CD4-positive, alpha-beta T cell (primary cell): ENCODE data around the gene PCDH17. TPM values are rescaled to one million over a fixed set of nuclear protein-coding genes. Genes with fewer than 3 reads are reported as not detected.

Experiments used
- ATAC-seq: fragments of 200-7000 bp; cut with Tn5 transposase; one replicate; pipeline ENCODE4 v1.10.0; 2022; ENCODE audit warnings: mild to moderate bottlenecking; ENCODE audit not compliant: poor library complexity
- CTCF ChIA-PET: fragments of 350-600 bp; sonication (Branson Sonifier 250); formaldehyde crosslinking; loops from one replicate; lab custom pipeline; 2021; ENCODE audit warnings: antibody characterized with exemption, inconsistent platforms; lab: Charles Lee
- POLR2A ChIA-PET: fragments of 350-600 bp; sonication (Branson Sonifier 250); formaldehyde crosslinking; loops from one replicate; lab custom pipeline; 2021; ENCODE audit warnings: antibody characterized with exemption, inconsistent platforms; lab: Charles Lee
- DNase-seq, 14 experiments: peaks; one replicate each; pipeline ENCODE4 v3.0.0-alpha.2; 2013 to 2020; ENCODE audit warnings: mixed read lengths in 2 of 14
- H3K27ac ChIP-seq, 2 donors: one replicate each; pipeline versions ENCODE4 v1.5.1 to v1.7.0; 2013; ENCODE audit warnings: low read length in 2 of 2, low read depth in 1 of 2, mild to moderate bottlenecking in 1 of 2
- H3K27me3 ChIP-seq, 2 experiments: 1 replicate in 1 of 2; 2 replicates in 1 of 2; pipeline versions ENCODE4 v1.6.1 to v1.7.0; 2013; ENCODE audit warnings: low read length in 2 of 2, control low read depth in 1 of 2, mild to moderate bottlenecking in 1 of 2, moderate library complexity in 1 of 2; ENCODE audit not compliant: insufficient read depth in 2 of 2, control insufficient read depth in 1 of 2
- H3K36me3 ChIP-seq: one replicate; pipeline ENCODE4 v1.6.1; 2013; ENCODE audit warnings: low read length, control low read depth; ENCODE audit not compliant: insufficient read depth
- H3K4me1 ChIP-seq: one replicate; pipeline ENCODE4 v1.6.1; 2013; ENCODE audit warnings: low read length, control low read depth; ENCODE audit not compliant: insufficient read depth
- H3K4me3 ChIP-seq: one replicate; pipeline ENCODE4 v1.5.1; 2013; ENCODE audit warnings: mild to moderate bottlenecking, low read length, moderate library complexity
- H3K9me3 ChIP-seq, 2 experiments: 1 replicate in 1 of 2; 2 replicates in 1 of 2; pipeline versions ENCODE4 v1.6.1 to v1.7.0; 2013; ENCODE audit warnings: low read length in 2 of 2, mild to moderate bottlenecking in 2 of 2, control low read depth in 1 of 2, moderate library complexity in 1 of 2; ENCODE audit not compliant: control insufficient read depth in 1 of 2, insufficient read depth in 1 of 2
- H3K27ac Mint-ChIP-seq: one replicate; pipeline ENCODE4 v1.8.0; 2020; ENCODE audit warnings: mixed read lengths
- H3K27me3 Mint-ChIP-seq: one replicate; pipeline ENCODE4 v1.8.0; 2021; ENCODE audit warnings: mixed read lengths
- H3K36me3 Mint-ChIP-seq: one replicate; pipeline ENCODE4 v1.8.0; 2021; ENCODE audit warnings: low read depth, mixed read lengths
- H3K4me1 Mint-ChIP-seq: one replicate; pipeline ENCODE4 v1.8.0; 2021; ENCODE audit warnings: low read depth, mixed read lengths
- H3K4me3 Mint-ChIP-seq: one replicate; pipeline ENCODE4 v1.8.0; 2020; ENCODE audit warnings: mild to moderate bottlenecking, mixed read lengths
- H3K9me3 Mint-ChIP-seq: one replicate; pipeline ENCODE4 v1.8.0; 2020; ENCODE audit warnings: mixed read lengths
- CTCF ChIP-seq: fragments of 200-600 bp; IDR thresholded peaks from one replicate; pipeline ENCODE4 v1.8.0; 2022; ENCODE audit warnings: antibody characterized with exemption, mild to moderate bottlenecking
- intact Hi-C, 2 experiments: fragments of 100-400 bp; cut with DNase I in 1 of 2; cut with micrococcal nuclease in 1 of 2; formaldehyde crosslinking; loops; one replicate each; pipeline versions ENCODE4 v1.15.1 to v1.9.0; 2023 to 2025; cut with DNase I, micrococcal nuclease
- total RNA-seq, 174 experiments: library from RNA in 2 of 174; stranded (reverse) in 2 of 174; gene quantifications; one replicate each; pipeline ENCODE4 v1.2.3 and lab custom pipeline; 2021 to 2026

The PCDH17 gene
- total RNA-seq, 2 experiments from 2014 or later, result 0.05 TPM; not detected in 1

DNA sequence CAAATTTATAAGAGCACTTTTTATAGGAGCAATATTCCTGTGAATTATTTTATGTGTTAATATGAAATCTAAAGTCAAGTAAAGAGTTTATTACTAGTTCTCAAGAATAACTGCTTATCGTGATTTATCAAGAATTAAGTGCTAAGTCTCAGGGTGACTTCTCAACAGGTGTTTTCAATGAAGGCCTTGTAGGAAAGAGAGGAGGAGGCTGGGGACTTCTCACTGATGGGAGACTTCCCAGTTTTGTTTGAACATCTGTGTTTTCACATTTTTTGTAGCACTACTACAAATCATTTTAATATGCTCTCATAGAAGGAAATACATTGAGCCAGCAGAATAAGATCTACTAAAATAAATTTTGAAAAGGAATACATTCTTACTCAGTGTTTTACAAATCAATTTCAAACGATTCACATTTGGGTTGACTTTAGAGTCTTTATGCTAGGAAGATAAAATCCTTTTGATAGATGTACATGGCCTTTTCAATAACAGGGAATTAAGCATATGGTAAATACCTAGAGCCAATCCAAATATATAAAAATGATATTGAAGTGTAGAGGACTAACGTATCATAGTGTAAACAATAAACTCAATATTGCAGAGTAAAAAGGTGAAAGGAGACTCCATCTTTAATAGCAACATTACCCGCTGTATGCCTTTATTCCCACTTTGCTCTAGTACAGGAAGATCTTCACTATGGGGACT is 6.8 kb downstream of the PCDH17 start:
- DNase-seq (no peak), ATAC-seq (no peak)
- Mint-ChIP-seq H3K4me1 (no peaks in the 10 kb centered on the region), H3K27me3 (peaks cover 25% of the 10 kb centered on the region), H3K27ac (no peak overlapping the region), H3K9me3 (no peaks in the 10 kb centered on the region), H3K36me3 (no peaks in the 10 kb centered on the region), H3K4me3 (no peak overlapping the region)
- POLR2A ChIA-PET, result no interaction called here
- Histone ChIP-seq H3K4me3 (no peak overlapping the region), H3K36me3 (no peaks in the 10 kb centered on the region), H3K4me1 (peaks cover 9% of the 10 kb centered on the region), H3K27me3 (peaks cover 5 to 9% of the 10 kb centered on the region in 2 experiments), H3K9me3 (peaks cover 0 to 17% of the 10 kb centered on the region in 2 experiments), H3K27ac (no peak overlapping the region)
- no peak for TF ChIP-seq CTCF
- intact Hi-C loops, result no loop called here
- CTCF ChIA-PET, result no interaction called here

- intact Hi-C loops, result no loop called here
- ATAC-seq, result no peak
- no peaks in the 10 kb centered on the region for H3K9me3 ChIP-seq
- no peaks in the 10 kb centered on the region for H3K36me3 ChIP-seq
- ChIA-PET CTCF (no interaction called here), POLR2A (no interaction called here)
- no peak overlapping the region for H3K4me3 ChIP-seq
- no peak for DNase-seq
- no peak for TF ChIP-seq CTCF
- peaks cover 13% of the 10 kb centered on the region for H3K27me3 Mint-ChIP-seq
- no peaks in the 10 kb centered on the region for H3K9me3 Mint-ChIP-seq
- H3K27me3 ChIP-seq, result no peaks in the 10 kb centered on the region
- no peak overlapping the region for H3K27ac Mint-ChIP-seq
- H3K4me1 ChIP-seq, result no peaks in the 10 kb centered on the region
- H3K36me3 Mint-ChIP-seq, result no peaks in the 10 kb centered on the region
- H3K4me1 Mint-ChIP-seq, result no peaks in the 10 kb centered on the region
- no peak overlapping the region for H3K4me3 Mint-ChIP-seq
- H3K27ac ChIP-seq, result no peak overlapping the region
Observed at GRCh38 chr13:57640607-57641006, 9.1 kb downstream of the PCDH17 start.

DNA sequence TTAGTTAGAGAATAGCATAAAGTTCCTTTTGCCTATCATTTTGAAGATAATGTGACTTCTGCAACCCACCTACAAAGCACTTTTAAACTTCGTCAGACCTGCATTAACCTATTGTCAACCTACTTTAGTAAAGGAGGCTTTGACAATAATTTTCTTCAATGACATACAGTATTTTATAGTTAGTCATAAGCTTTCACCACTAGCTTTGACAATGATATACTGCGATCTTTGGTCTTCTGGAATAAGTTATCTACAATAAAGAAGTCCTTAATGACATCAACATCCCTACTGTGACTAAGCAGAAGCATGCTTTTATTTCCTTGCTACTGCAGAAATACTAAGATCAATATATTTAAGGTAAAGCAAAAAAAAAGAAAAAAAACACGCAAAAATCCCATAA is 9.5 kb downstream of the PCDH17 start:
- Histone ChIP-seq H3K36me3 (no peaks in the 10 kb centered on the region), H3K27ac (no peak overlapping the region), H3K9me3 (no peaks in the 10 kb centered on the region), H3K27me3 (no peaks in the 10 kb centered on the region), H3K4me1 (no peaks in the 10 kb centered on the region), H3K4me3 (no peak overlapping the region)
- CTCF ChIA-PET, result no interaction called here
- intact Hi-C loops, result no loop called here
- H3K9me3 Mint-ChIP-seq, result no peaks in the 10 kb centered on the region
- ATAC-seq, result no peak
- H3K4me3 Mint-ChIP-seq, result no peak overlapping the region
- H3K4me1 Mint-ChIP-seq, result no peaks in the 10 kb centered on the region
- POLR2A ChIA-PET, result no interaction called here
- DNase-seq, result no peak
- H3K27ac Mint-ChIP-seq, result no peak overlapping the region
- no peak for TF ChIP-seq CTCF
- H3K27me3 Mint-ChIP-seq, result peaks cover 8% of the 10 kb centered on the region
- no peaks in the 10 kb centered on the region for H3K36me3 Mint-ChIP-seq
